ENCODE results near the gene GABRE. TPM values are rescaled to one million over a fixed set of nuclear protein-coding genes. Genes with fewer than 3 reads are reported as not detected.

GABRE gene
- total RNA-seq, 2 experiments from 2014 or later = not detected

GRCh38 chrX:151985531-151985930 is 11.1 kb upstream of the GABRE start:
- H3K36me3 ChIP-seq (ENCODE audit: insufficient read depth, low read length) = no peaks in the 10 kb centered on the region
- no peaks in the 10 kb centered on the region for H3K27me3 Mint-ChIP-seq
- no peaks in the 10 kb centered on the region for H3K4me1 ChIP-seq (ENCODE audit: insufficient read depth, low read length)
- DNase-seq (no peak), ATAC-seq (ENCODE audit: poor library complexity) (no peak)
- H3K9me3 Mint-ChIP-seq = no peaks in the 10 kb centered on the region
- intact Hi-C loops (cut with DNase I, micrococcal nuclease) = no loop called here
- H3K27ac Mint-ChIP-seq = no peak overlapping the region
- TF ChIP-seq, protein P1, sequence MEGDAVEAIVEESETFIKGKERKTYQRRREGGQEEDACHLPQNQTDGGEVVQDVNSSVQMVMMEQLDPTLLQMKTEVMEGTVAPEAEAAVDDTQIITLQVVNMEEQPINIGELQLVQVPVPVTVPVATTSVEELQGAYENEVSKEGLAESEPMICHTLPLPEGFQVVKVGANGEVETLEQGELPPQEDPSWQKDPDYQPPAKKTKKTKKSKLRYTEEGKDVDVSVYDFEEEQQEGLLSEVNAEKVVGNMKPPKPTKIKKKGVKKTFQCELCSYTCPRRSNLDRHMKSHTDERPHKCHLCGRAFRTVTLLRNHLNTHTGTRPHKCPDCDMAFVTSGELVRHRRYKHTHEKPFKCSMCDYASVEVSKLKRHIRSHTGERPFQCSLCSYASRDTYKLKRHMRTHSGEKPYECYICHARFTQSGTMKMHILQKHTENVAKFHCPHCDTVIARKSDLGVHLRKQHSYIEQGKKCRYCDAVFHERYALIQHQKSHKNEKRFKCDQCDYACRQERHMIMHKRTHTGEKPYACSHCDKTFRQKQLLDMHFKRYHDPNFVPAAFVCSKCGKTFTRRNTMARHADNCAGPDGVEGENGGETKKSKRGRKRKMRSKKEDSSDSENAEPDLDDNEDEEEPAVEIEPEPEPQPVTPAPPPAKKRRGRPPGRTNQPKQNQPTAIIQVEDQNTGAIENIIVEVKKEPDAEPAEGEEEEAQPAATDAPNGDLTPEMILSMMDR (IDR thresholded peaks at IDR 0.05) = no peak
- no peaks in the 10 kb centered on the region for H3K36me3 Mint-ChIP-seq (ENCODE audit: low read depth)
- H3K27me3 ChIP-seq (ENCODE audit: control insufficient read depth in 1 of 2, insufficient read depth in 2 of 2, low read length in 2 of 2) = no peaks in the 10 kb centered on the region
- no peaks in the 10 kb centered on the region for H3K9me3 ChIP-seq (ENCODE audit: control insufficient read depth in 1 of 2, insufficient read depth in 1 of 2, low read length in 2 of 2)
- H3K4me1 Mint-ChIP-seq (ENCODE audit: low read depth) = no peaks in the 10 kb centered on the region
- H3K27ac ChIP-seq (ENCODE audit: low read depth in 1 of 2, low read length in 2 of 2) = no peak overlapping the region
- ChIA-PET CTCF (interaction anchor here (0.5 kb wide), 1 partner anchor 171 kb away, joined by 3 read pairs; no protein-coding TSS in a partner anchor), POLR2A (no interaction called here)
- H3K4me3 Mint-ChIP-seq = no peak overlapping the region
- no peak overlapping the region for H3K4me3 ChIP-seq (ENCODE audit: low read length)

DNA sequence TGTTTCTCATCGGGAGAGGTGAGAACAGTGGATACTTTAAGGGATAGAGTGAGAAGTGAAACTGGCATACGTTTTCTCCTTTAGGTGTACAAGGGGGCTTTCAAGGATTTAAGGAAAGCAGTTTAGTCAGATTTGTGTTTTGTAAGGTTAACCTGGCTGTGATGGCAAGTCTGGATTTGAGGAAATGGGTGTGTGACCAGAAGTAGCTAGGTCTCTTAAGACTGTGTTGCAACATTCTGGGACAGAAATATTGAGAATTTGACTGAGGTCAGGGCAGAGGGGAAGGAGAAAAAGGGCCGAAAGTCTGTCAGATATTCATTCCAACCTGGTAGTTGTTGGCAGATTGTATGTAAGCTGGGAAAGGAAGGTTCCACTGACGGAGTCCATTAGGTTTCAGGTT is 10.4 kb upstream of the GABRE start:
- Mint-ChIP-seq H3K27me3 (no peaks in the 10 kb centered on the region), H3K4me3 (no peak overlapping the region), H3K27ac (no peak overlapping the region), H3K9me3 (no peaks in the 10 kb centered on the region), H3K4me1 (ENCODE audit: low read depth) (no peaks in the 10 kb centered on the region), H3K36me3 (ENCODE audit: low read depth) (no peaks in the 10 kb centered on the region)
- DNase-seq = no peak
- Histone ChIP-seq H3K27me3 (ENCODE audit: control insufficient read depth in 1 of 2, insufficient read depth in 2 of 2, low read length in 2 of 2) (no peaks in the 10 kb centered on the region), H3K4me1 (ENCODE audit: insufficient read depth, low read length) (no peaks in the 10 kb centered on the region), H3K4me3 (ENCODE audit: low read length) (no peak overlapping the region), H3K27ac (ENCODE audit: low read depth in 1 of 2, low read length in 2 of 2) (no peak overlapping the region), H3K36me3 (ENCODE audit: insufficient read depth, low read length) (no peaks in the 10 kb centered on the region), H3K9me3 (ENCODE audit: control insufficient read depth in 1 of 2, insufficient read depth in 1 of 2, low read length in 2 of 2) (no peaks in the 10 kb centered on the region)
- ChIA-PET CTCF (interaction anchor here (0.5 kb wide), 1 partner anchor 170 kb away, joined by 3 read pairs; no protein-coding TSS in a partner anchor), POLR2A (no interaction called here)
- TF ChIP-seq, protein P1 (IDR thresholded peaks at IDR 0.05) = no peak
- ATAC-seq (ENCODE audit: poor library complexity) = no peak
- intact Hi-C loops (cut with DNase I, micrococcal nuclease) = no loop called here

DNA sequence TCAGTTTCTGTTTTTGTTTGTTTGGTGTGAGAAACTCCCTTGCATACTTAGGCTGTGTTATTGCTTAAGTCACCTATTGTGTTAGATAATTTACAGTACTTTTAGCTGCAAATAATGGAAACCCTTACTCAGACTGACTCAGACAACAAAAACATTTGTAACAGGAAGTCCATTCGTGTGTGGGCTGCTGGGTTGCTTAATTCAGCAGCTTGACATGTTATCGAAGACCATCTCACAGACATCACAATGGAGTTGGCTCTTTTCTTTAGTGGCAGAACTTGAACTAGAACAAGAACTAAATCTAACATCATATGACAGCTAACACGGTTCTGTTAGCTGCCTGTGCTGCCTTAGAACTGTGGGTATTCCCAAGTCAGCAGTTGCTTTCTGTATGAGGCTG is 9.9 kb upstream of the GABRE start:
- no peaks in the 10 kb centered on the region for H3K27me3 ChIP-seq (ENCODE audit: control insufficient read depth in 1 of 2, insufficient read depth in 2 of 2, low read length in 2 of 2)
- ATAC-seq (ENCODE audit: poor library complexity) (no peak), DNase-seq (no peak)
- H3K4me1 Mint-ChIP-seq (ENCODE audit: low read depth) = no peaks in the 10 kb centered on the region
- H3K27me3 Mint-ChIP-seq = no peaks in the 10 kb centered on the region
- H3K36me3 Mint-ChIP-seq (ENCODE audit: low read depth) = no peaks in the 10 kb centered on the region
- no peak overlapping the region for H3K27ac Mint-ChIP-seq
- H3K9me3 Mint-ChIP-seq = no peaks in the 10 kb centered on the region
- POLR2A ChIA-PET = no interaction called here
- CTCF ChIA-PET = no interaction called here
- no peak overlapping the region for H3K4me3 ChIP-seq (ENCODE audit: low read length)
- H3K4me3 Mint-ChIP-seq = no peak overlapping the region
- intact Hi-C loops (cut with DNase I, micrococcal nuclease) = no loop called here
- H3K27ac ChIP-seq (ENCODE audit: low read depth in 1 of 2, low read length in 2 of 2) = no peak overlapping the region
- H3K36me3 ChIP-seq (ENCODE audit: insufficient read depth, low read length) = no peaks in the 10 kb centered on the region
- H3K9me3 ChIP-seq (ENCODE audit: control insufficient read depth in 1 of 2, insufficient read depth in 1 of 2, low read length in 2 of 2) = no peaks in the 10 kb centered on the region
- H3K4me1 ChIP-seq (ENCODE audit: insufficient read depth, low read length) = no peaks in the 10 kb centered on the region
- TF ChIP-seq, protein P1 (IDR thresholded peaks at IDR 0.05) = no peak
